ENCODE measurements around the gene OR52E2. TPM values are rescaled to one million over a fixed set of nuclear protein-coding genes. Genes with fewer than 3 reads are reported as not detected.
"Not testable (repeated sequence)": the region's sequence is repeated elsewhere in the genome, so short reads cannot be mapped to it uniquely, and the experiment has no call there.

Gene OR52E2
- total and polyA plus RNA-seq, 8 donors: not detected

- Histone ChIP-seq H3K36me3 (no peaks in the 10 kb centered on the region), H3K27me3 (no peaks in the 10 kb centered on the region), H3K4me3 (no peak overlapping the region), H3K9me3 (no peaks in the 10 kb centered on the region), H3K4me1 (no peaks in the 10 kb centered on the region), H3K27ac (no peak overlapping the region)
- ATAC-seq (no peak), DNase-seq (no peak)
- TF ChIP-seq CTCF (IDR thresholded peaks at IDR 0.05): no peak
- intact Hi-C loops (cut with DNase I): no loop called here
Observed at GRCh38 chr11:5071799-5072198, 12.4 kb upstream of the OR52E2 start.

- Histone ChIP-seq H3K4me3 (no peak within 1 kb of the TSS), H3K27me3 (no peaks in the 10 kb centered on the region), H3K4me1 (no peaks in the 10 kb centered on the region), H3K27ac (no peak within 1 kb of the TSS), H3K36me3 (no peaks in the 10 kb centered on the region), H3K9me3 (no peaks in the 10 kb centered on the region)
- DNase-seq (no peak), ATAC-seq (no peak)
- TF ChIP-seq CTCF (IDR thresholded peaks at IDR 0.05): no peak
- intact Hi-C loops (cut with DNase I): no loop called here
Observed at GRCh38 chr11:5069272-5069671, 9.8 kb upstream of the OR52E2 start, which contains the start of gene OR52E1. Gene OR52E1 (plus strand): TSS chr11:5069572.

- Histone ChIP-seq H3K4me3 (no peak overlapping the region), H3K4me1 (no peaks in the 10 kb centered on the region), H3K27me3 (no peaks in the 10 kb centered on the region), H3K9me3 (no peaks in the 10 kb centered on the region), H3K27ac (no peak overlapping the region), H3K36me3 (no peaks in the 10 kb centered on the region)
- ATAC-seq (no peak), DNase-seq (no peak)
- intact Hi-C loops (cut with DNase I): no loop called here
- no peak for TF ChIP-seq CTCF (IDR thresholded peaks at IDR 0.05)
Observed at GRCh38 chr11:5065027-5065426, 5.6 kb upstream of the OR52E2 start.

GRCh38 chr11:5058679-5059078 lies 748 bp downstream of the OR52E2 start:
- H3K36me3 ChIP-seq; H3K4me1 ChIP-seq; H3K27me3 ChIP-seq; H3K9me3 ChIP-seq; DNase-seq; intact Hi-C loops (cut with DNase I); H3K27ac ChIP-seq; H3K4me3 ChIP-seq; ATAC-seq: not testable (repeated sequence)

GRCh38 chr11:5046754-5047330 lies 12.6 kb downstream of the OR52E2 start:
- H3K4me1 ChIP-seq: no peaks in the 10 kb centered on the region
- intact Hi-C loops (cut with DNase I): no loop called here

More at GRCh38 chr11:5046754-5047330, 12.6 kb downstream of the OR52E2 start:
- no peak overlapping the region for H3K27ac ChIP-seq
- no peak overlapping the region for H3K4me3 ChIP-seq
- ATAC-seq: no peak
- no peak for DNase-seq
- H3K27me3 ChIP-seq: no peaks in the 10 kb centered on the region
- TF ChIP-seq CTCF (IDR thresholded peaks at IDR 0.05): no peak
- no peaks in the 10 kb centered on the region for H3K9me3 ChIP-seq
- no peaks in the 10 kb centered on the region for H3K36me3 ChIP-seq
